Motor neuron (in vitro differentiated cells): ENCODE measurements around the gene ZBED4. TPM values are rescaled to one million over a fixed set of nuclear protein-coding genes. Genes with fewer than 3 reads are reported as not detected.
"Not testable (repeated sequence)": the region's sequence is repeated elsewhere in the genome, so short reads cannot be mapped to it uniquely, and the experiment has no call there.

Experiments
- ATAC-seq, 8 experiments: fragments of 200-7000 bp; cut with Tn5 transposase; replicated peaks in 6 of 8; 2 replicates each; pipeline ENCODE4 v1.8.0; 2021; ENCODE audit warnings: mild to moderate bottlenecking in 8 of 8, moderate library complexity in 8 of 8
- H3K27ac ChIP-seq, 2 donors: fragments of 250-450 bp; sonication (Bioruptor Pico); 2 replicates each; pipeline ENCODE4 v1.9.0; 2021; ENCODE audit warnings: antibody characterized with exemption in 2 of 2, mild to moderate bottlenecking in 2 of 2, moderate library complexity in 1 of 2
- H3K4me1 ChIP-seq, 2 donors: fragments of 250-450 bp; sonication (Bioruptor Pico); replicated peaks in 1 of 2; 2 replicates each; pipeline ENCODE4 v1.6.1; 2021; ENCODE audit warnings: antibody characterized with exemption in 2 of 2, mild to moderate bottlenecking in 2 of 2, moderate library complexity in 1 of 2
- H3K4me3 ChIP-seq, 5 donors: fragments of 250-450 bp; sonication (Bioruptor Pico); 2 replicates each; pipeline ENCODE4 v1.9.0; 2021; ENCODE audit warnings: antibody characterized with exemption in 5 of 5, mild to moderate bottlenecking in 5 of 5, moderate library complexity in 4 of 5
- WGBS, 10 experiments: fragments of 450-650 bp; shearing (Covaris generic); methylation state at CpG; one replicate each; pipeline ENCODE4 v1.0.0; 2022; 5-methylcytosine and 5-hydroxymethylcytosine counted together
- in situ Hi-C, 9 experiments: fragments of 400-800 bp; cut with MboI; loops; one replicate each; pipeline ENCODE4 v1.15.0; 2021; ENCODE audit warnings: low sequenced_read_pairs in 9 of 9, low pct_unique_long_range_greater_than_20kb in 2 of 9; ENCODE audit not compliant: unreplicated experiment in 9 of 9
- total RNA-seq, 8 experiments: library from RNA; unstranded; fragments of 300-600 nt; gene quantifications; 2 replicates each; pipeline versions ENCODE4 v1.2.3 to v1.2.4, GENCODE V29; 2022

Gene ZBED4
- total RNA-seq, 8 experiments from 2014 or later = 5.9 to 31.4 (median 16.9) TPM

DNA sequence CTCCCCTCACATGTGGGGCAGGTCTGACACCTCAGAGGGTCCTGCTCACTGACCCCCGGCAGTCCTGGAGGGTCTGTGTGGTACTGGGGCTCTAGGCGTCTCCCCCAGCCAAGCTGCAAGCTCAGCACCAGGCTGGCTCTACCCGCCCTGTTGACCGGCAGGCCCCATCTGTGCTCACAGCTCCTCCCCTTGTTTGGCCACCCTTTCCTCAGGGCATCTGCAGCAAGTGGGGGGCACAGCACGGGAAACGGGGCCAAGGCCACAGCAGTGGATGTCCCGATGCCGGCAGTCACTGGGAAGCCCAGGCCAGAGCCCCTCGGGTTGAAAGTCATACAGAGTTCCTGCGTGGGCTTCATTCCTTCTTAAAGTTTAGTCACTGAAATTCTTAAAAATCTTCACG is 31.9 kb upstream of the ZBED4 start:
- H3K4me3 ChIP-seq, in situ Hi-C loops, ATAC-seq, H3K27ac ChIP-seq: not testable (repeated sequence)
- H3K4me1 ChIP-seq = peaks cover 18 to 19% of the 10 kb centered on the region in 2 donors
- 83 to 100% (median 96%) methylated on average over 1 to 6 of the region's 11 CpGs; no CpG with 5 or more reads in 5 of the 10 experiments for WGBS, 10 experiments

DNA sequence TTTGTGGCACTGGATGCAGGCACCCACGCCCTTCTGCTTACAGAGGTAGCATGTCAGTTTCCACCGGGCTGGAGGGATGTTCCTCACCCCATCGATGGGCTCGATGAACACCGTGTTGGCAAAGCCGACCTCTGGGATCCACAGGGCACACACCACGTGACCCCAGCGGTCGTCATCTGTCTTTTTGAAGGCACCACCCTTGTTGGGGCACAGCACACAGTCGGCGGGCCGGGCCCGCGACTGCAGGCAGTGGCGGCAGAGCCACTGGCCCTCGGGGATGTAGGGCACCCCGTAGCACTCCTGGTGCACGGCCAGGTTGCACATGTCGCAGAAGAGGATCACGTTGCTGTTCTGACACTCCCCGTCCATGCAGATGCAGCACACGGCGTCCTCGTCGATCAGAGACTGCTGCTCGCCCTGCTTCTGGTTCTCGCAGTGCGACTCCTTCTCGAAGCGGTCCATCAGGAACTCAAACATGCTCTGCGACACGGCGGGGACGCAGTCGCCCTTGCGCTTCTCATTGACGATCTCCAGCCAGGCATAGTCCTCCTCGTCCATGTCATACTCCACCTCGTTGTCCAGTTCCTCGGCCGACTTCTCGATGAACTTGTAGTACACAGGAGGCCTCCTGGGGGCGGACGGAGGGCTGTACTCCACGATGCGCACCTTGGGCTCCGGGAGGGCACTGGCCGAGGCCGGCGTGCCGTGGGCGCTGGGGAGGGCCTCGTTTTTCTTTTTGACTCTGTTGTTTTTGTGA is 30.2 kb upstream of the ZBED4 start:
- Histone ChIP-seq H3K4me1 (peaks cover 21 to 24% of the 10 kb centered on the region in 2 donors), H3K4me3 (no peak overlapping the region), H3K27ac (no peak overlapping the region)
- in situ Hi-C loops = no loop called here
- ATAC-seq = no peak
- 85 to 100% (median 95%) methylated on average over 3 to 19 of the region's 53 CpGs; no CpG with 5 or more reads in 4 of the 10 experiments for WGBS, 10 experiments

DNA sequence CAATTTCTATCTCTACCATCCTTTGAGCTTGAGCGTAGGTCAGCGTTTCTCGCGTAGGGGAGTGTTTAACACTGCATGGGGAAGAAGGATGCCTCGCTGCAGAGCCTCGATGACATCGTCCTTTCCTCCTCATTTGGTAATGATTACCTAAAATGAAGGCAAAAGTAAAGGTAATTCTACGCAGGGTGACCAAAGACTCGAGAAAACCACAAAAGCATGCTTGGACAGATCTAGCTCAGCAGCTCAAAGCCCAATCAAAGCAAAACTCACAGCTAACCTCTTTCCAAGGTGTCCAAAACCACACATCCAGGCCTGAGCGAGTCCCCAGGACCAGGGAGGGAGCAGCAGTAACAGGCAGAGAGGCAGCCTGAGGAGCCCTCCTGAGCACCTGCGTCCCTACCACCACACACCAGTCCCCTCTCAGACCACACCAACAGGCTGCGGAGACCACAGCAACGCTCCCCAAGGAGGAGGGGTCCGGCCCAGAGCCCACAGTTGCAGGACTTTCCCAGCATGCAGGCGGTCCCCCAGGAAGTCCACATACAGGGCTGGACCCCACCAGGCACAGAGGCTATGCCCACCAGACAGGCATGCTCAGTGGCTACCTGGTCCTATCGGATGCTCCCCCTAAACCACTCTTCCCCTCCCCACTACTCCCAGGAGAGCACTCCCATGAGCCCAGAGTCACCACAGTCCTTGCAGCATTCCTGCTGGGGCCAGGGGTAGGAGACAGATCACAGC is 29.3 kb upstream of the ZBED4 start:
- H3K4me3 ChIP-seq = peak overlapping the region in 1 of 5 donors; percentile 96
- H3K27ac ChIP-seq = no peak overlapping the region
- peak in 2 of 8 experiments; percentile 1 to 8 for ATAC-seq
- peaks cover 21 to 24% of the 10 kb centered on the region in 2 donors for H3K4me1 ChIP-seq
- in situ Hi-C loops = no loop called here
- WGBS, 10 experiments = 88 to 100% (median 95%) methylated on average over 1 to 12 of the region's 16 CpGs; no CpG with 5 or more reads in 2 of the 10 experiments

DNA sequence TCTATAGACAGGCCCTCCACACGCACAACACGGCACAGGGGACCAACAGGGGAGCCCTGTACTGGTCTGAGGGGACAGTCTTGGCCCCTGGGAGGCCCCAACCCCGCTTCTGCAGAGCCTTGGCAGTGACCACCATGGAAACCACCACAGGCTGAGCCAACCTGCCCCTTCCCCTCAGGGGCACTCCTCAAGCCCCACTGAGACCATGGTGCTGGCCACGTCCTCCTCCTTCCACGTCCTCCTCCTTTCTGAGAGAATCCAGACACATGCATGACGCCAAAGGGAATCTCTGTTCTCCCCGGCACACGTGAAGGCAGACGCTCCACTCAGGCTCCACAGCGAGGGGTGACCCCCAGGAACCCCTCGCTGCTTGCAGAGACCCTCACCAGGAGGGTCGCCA is 28.7 kb upstream of the ZBED4 start:
- in situ Hi-C loops = no loop called here
- peak overlapping the region in 1 of 5 donors; percentile 96 for H3K4me3 ChIP-seq
- H3K4me1 ChIP-seq = peaks cover 21 to 24% of the 10 kb centered on the region in 2 donors
- 80 to 100% (median 90%) methylated on average over 1 to 5 of the region's 12 CpGs; no CpG with 5 or more reads in 5 of the 10 experiments for WGBS, 10 experiments
- no peak for ATAC-seq
- no peak overlapping the region for H3K27ac ChIP-seq

DNA sequence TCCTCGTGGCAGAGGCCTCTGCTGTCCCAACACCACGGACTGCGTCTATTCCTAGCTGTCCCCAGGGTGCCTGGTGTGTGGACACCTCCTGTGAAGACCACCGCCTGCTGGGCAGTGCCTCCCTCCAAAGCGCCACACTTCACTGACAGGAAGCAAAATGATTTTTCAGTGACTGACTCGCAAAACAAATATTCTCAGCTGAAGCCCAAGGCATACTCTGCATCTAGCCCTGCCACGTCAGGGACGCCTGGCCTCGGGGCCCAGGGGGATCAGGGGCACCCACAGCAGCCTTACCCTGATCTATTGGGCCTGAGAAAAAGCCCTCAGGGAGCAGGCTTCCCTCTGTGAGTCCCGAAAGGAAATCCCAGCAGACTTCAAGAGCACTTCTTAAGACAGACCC is 28.2 kb upstream of the ZBED4 start:
- in situ Hi-C loops = no loop called here
- 0 to 100% (median 78%) methylated on average over 1 to 4 of the region's 10 CpGs; no CpG with 5 or more reads in 4 of the 10 experiments for WGBS, 10 experiments
- no peak overlapping the region for H3K27ac ChIP-seq
- peak in 2 of 8 experiments; percentile 2 to 3 for ATAC-seq
- H3K4me1 ChIP-seq = peaks cover 21 to 24% of the 10 kb centered on the region in 2 donors
- peak overlapping the region; percentile 66 to 96 (median 83) for H3K4me3 ChIP-seq

DNA sequence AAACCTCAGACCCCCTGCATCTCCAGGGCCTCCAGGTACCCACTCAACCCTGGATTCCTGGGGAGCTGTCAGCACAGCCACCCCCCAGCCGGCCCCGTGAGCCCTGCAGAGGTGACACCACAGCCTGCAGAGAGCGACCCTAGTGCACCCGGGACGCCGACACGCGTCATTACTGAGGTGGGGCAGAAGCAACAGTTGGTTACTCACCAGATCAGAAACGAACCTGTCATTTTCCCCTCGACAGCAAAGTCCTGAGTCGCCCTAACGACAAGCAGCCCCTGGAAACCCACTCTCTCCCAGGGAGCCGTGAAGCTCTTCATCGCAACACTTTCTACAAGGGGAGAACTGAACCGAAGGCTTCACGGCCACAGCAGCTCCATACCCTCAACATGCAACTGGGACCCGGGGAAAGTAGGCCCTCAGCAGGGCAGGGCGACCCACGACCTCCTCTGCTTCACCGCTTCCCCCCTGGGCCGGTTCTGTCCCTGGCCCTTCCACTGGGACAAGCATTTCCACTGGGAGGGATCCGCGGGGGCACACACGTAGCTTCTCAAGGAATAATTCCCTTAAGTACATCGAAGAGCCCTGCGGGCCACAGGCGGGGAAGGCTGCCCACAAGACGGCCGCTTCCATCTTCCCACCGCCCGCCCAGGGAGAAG is 27.6 kb upstream of the ZBED4 start:
- Histone ChIP-seq H3K4me1 (peaks cover 21 to 24% of the 10 kb centered on the region in 2 donors), H3K4me3 (peak overlapping the region; percentile 66 to 96 (median 83)), H3K27ac (no peak overlapping the region)
- WGBS, 10 experiments = 0 to 34% (median 9%) methylated on average over 3 to 13 of the region's 31 CpGs; no CpG with 5 or more reads in 4 of the 10 experiments
- ATAC-seq = peak; percentile 3 to 43 (median 16)
- in situ Hi-C loops = no loop called here

DNA sequence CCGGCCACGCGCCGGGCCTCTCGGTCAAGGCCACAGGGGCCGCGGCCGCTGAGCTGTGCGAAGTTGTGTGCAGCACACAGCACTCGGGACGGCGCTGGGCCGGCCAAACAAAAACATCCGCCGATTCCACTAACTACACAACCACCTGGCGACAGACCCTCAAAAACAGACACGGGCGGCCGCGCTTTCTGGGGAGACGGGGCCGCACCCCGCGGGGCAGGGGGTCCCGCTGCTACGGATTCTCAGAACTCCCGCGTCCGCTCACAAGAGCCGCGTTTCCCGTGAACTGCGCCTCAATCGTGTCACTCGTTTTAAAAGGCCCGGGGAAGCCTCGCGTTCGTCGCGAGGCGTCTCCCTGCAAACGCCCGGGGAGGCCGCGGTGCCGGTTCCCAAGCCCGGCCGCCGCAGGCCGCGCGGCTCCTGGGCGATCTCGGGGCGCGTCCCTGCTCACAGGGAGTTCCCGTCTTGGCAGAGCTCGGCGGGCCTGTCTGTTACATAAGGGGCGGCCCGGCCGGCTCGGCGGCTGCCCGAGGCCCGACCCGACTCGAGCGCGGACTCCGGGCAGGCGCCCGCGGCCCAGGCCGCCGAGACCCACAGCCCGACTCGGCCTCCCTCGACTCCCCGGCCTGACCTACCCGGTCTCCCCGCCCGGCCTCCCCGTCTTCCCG is 26.9 kb upstream of the ZBED4 start:
- in situ Hi-C loops = no loop called here
- peaks cover 21 to 24% of the 10 kb centered on the region in 2 donors for H3K4me1 ChIP-seq
- H3K27ac ChIP-seq = peak overlapping the region; percentile 93 to 94
- 0 to 1% (median 0%) methylated on average over 1 to 17 of the region's 86 CpGs; no CpG with 5 or more reads in 7 of the 10 experiments for WGBS, 10 experiments
- peak overlapping the region; percentile 66 to 96 (median 83) for H3K4me3 ChIP-seq
- peak; percentile 32 to 71 (median 42) for ATAC-seq

DNA sequence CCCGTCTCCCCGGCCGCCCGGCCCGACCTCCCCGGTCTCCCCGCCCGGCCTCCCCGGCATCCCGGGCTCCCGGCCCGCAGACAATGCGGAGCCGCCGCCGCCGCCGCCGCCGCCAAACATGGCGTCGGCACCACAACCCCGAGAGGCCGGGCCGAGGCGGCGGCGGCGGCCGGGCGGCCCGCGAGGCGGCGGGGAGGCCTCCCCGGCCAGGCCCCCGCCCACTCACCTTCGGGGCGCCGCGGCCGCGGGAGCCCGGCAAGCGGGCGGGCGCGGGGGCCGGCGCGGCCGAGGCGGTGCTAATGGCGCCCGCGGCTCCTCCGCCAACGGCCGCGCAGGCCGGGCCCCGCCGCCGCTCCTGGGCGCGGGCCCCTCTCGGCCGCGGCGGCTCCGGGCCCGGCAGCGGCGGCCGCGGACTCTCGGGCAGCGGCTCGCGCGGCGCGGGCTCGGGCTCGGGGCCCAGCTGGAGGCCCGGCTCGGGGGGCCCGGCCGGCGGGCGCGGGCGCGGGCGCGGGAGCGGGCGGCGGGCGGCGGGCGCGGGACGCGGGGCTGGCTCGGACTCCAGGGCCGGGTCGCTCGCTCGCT is 26.3 kb upstream of the ZBED4 start:
- Histone ChIP-seq H3K4me3 (peak overlapping the region; percentile 66 to 96 (median 83)), H3K4me1 (peaks cover 21 to 24% of the 10 kb centered on the region in 2 donors), H3K27ac (peak overlapping the region; percentile 93 to 94)
- 0% methylated on average over 2 of the region's 110 CpGs; no CpG with 5 or more reads in 9 of the 10 experiments for WGBS, 10 experiments
- in situ Hi-C loops = no loop called here
- ATAC-seq = peak; percentile 19 to 53 (median 28)

DNA sequence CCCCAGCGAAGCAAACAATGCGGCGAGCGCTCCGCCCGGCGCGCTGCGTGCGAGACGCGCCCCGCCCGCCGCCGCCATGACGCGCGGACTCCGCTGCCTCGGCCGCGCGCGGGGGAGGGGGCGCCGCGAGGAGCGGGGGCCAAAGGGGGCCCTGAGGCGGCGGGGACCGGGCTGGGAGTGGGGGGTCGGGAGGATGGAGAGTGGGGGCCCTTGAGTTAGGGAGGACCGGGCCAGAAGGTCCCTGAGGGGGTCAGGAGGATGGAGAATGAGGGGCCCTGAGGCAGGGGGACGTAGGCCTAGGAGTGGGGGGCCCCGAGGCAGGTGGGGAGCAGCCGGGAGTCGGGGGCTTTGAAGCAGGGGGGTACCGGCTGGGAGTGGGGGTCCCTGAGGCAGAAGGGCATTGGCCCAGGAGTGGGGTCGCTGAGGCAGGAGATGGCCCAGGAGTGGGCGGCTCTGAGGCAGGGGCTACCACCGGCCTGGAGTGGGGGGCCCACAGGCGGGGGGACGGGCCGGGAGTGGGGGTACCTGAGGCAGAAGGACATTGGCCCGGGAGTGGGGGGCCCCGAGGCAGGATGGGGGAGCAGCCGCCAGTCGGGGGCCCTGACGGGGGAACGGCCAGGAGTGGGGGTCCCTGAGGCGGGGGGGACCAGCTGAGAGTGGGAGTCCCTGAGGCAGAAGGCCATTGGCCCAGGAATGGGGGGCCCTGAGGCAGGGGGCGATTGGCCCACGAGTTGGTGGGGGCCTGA is 25.6 kb upstream of the ZBED4 start, which contains the start of gene BRD1:
BRD1 (minus strand) TSS at position 21 of the 746 bp plus-strand sequence. CDS start 3,556 bp downstream, outside the sequence.
- Histone ChIP-seq H3K4me3 (peak within 1 kb of the TSS; percentile 66 to 96 (median 83)), H3K27ac (peak within 1 kb of the TSS; percentile 93 to 94), H3K4me1 (peaks cover 21 to 24% of the 10 kb centered on the region in 2 donors)
- in situ Hi-C loops = no loop called here
- no CpG with 5 or more reads among the region's 54 CpGs for whole genome bisulfite sequencing, 10 experiments
- peak; percentile 50 to 78 (median 66) for ATAC-seq

DNA sequence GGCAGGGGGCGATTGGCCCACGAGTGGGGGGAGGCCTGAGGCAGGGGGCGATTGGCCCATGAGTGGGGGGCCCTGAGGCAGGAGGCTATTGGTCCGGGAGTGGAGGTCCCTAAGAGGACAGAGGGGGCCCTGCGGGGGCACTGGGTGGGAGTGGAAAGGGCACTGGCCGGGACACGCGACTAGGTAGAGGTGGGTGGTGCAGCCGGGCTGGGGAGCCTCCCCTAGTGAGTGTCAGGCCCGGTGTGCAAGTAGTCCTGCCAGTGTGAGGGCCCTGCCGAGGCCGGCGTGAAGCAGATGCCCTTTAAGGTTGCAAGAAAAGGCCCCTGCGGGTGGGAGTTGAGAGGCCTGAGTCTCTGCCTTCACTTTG is 25.1 kb upstream of the ZBED4 start:
- in situ Hi-C loops = no loop called here
- no peak for ATAC-seq
- 90 to 92% (median 91%) methylated on average over 2 to 4 of the region's 14 CpGs; no CpG with 5 or more reads in 7 of the 10 experiments for WGBS, 10 experiments

DNA sequence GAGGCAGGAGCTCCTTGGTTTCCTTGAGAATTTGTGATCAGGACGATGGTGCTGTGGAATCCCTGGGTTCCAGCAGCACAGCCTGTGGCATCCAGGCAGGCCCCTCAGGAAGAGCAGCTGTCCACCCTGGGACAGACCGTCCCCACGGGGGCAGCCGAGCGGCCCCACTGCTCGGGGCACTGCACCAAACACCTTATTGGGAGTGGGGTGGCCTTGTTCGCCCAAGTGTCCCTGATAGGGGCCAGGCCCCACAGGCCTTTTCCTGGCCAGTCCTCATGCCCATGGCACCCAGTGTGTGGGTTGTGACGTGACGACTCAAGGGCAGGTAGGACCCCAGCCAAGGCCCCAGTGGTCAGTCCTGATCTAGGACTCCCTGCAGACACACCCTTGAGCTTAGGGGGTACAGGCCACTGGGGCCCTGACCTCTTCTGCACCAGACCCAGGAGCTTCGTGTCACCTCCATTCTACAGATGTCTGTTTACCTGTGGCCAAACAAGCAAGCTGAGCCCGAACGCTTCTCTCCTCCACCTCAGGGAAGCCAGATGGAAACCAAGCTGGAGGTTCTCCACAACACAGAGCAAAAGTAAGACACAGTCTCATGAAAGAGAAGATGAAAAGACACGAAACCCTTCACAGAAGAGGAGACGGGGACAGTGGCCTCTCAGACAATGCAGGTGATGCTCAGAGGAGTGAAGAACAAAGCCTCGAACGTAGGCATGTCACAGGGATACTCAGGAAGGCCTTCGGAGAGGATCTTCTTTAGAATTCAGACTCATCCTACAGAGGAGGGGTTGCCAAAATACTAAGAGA is 24.4 kb upstream of the ZBED4 start:
- no peak for ATAC-seq
- in situ Hi-C loops = no loop called here
- Histone ChIP-seq H3K4me1 (peaks cover 21 to 22% of the 10 kb centered on the region in 2 donors), H3K4me3 (no peak overlapping the region), H3K27ac (no peak overlapping the region)
- WGBS, 10 experiments = 76 to 100% (median 98%) methylated on average over 1 to 9 of the region's 17 CpGs; no CpG with 5 or more reads in 3 of the 10 experiments

More for the DNA sequence above, 25.1 kb upstream of the ZBED4 start:
- H3K27ac ChIP-seq = no peak overlapping the region
- H3K4me1 ChIP-seq = peaks cover 21 to 24% of the 10 kb centered on the region in 2 donors
- no peak overlapping the region for H3K4me3 ChIP-seq
